GM23248 (cell line): ENCODE measurements around the gene HSH2D.

Source experiments
- EZH2 ChIP-seq: fragments of 200-600 bp; sonication (generic); IDR thresholded peaks from 2 replicates; pipeline ENCODE4 v1.6.1; 2018; ENCODE audit warnings: antibody characterized with exemption, mild to moderate bottlenecking; ENCODE audit not compliant: insufficient read depth, poor library complexity, severe bottlenecking
- EZH2phosphoT487 ChIP-seq: fragments of 200-600 bp; sonication (generic); IDR thresholded peaks from 2 replicates; pipeline ENCODE4 v1.6.1; 2018; ENCODE audit warnings: antibody characterized with exemption, moderate library complexity, mild to moderate bottlenecking, low read depth; ENCODE audit not compliant: insufficient read depth

DNA sequence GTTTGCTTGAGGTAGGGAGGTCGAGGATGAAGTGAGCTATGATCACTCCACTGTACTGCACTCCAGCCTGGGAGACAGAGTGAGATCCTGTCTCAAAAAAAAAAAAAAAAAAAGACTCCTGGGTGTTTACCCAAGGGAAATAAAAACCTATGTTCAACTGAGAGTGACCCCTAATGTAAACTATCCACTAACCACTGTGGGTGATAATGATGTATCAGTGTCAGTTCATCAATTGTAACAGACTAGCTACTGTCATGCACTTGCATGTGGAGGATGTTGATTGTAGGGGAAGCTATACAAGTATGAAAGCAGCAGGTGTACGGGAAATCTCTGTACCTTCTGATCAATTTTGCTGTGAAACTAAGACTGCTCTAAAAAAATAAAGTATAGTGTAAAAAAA, 32.5 kb downstream of the HSH2D start:
- TF ChIP-seq EZH2phosphoT487 (no peak), EZH2 (no peak)
